Type B pancreatic cell (in vitro differentiated cells): ENCODE measurements around the gene KLHL15. TPM values are rescaled to one million over a fixed set of nuclear protein-coding genes. Genes with fewer than 3 reads are reported as not detected.

ENCODE experiments used
- DNase-seq: peaks from one replicate; pipeline ENCODE4 v3.0.0; 2021; ENCODE audit warnings: mixed read lengths; ENCODE audit not compliant: unreplicated experiment; ENCODE audit errors: extremely low spot score
- H3K27ac Mint-ChIP-seq: 2 replicates; pipeline ENCODE4 v1.8.0; 2021; ENCODE audit warnings: mild to moderate bottlenecking, mixed read lengths
- H3K27me3 Mint-ChIP-seq: 2 replicates; pipeline ENCODE4 v1.8.0; 2021; ENCODE audit warnings: mixed read lengths
- H3K36me3 Mint-ChIP-seq: 2 replicates; pipeline ENCODE4 v1.8.0; 2021; ENCODE audit warnings: mixed read lengths
- H3K4me1 Mint-ChIP-seq: one replicate; pipeline ENCODE4 v1.8.0; 2021; ENCODE audit warnings: mixed read lengths; ENCODE audit not compliant: unreplicated experiment
- H3K4me3 Mint-ChIP-seq: 2 replicates; pipeline ENCODE4 v1.8.0; 2021; ENCODE audit warnings: mild to moderate bottlenecking, mixed read lengths
- H3K9me3 Mint-ChIP-seq: 2 replicates; pipeline ENCODE4 v1.8.0; 2021; ENCODE audit warnings: mixed read lengths
- total RNA-seq: library from RNA; stranded (reverse); gene quantifications from 2 replicates; pipeline ENCODE4 v1.2.1, GENCODE V29; 2021; ENCODE audit warnings: low replicate concordance
- TF ChIP-seq, protein P1 (sequence below): fragments of 200-600 bp; sonication (generic); conservative IDR thresholded peaks from 2 replicates; pipeline ENCODE4 v1.5.0; 2021; ENCODE audit warnings: antibody characterized with exemption, mild to moderate bottlenecking

The KLHL15 gene
- total RNA-seq, 1 donor from 2014 or later = 17.6 TPM

DNA sequence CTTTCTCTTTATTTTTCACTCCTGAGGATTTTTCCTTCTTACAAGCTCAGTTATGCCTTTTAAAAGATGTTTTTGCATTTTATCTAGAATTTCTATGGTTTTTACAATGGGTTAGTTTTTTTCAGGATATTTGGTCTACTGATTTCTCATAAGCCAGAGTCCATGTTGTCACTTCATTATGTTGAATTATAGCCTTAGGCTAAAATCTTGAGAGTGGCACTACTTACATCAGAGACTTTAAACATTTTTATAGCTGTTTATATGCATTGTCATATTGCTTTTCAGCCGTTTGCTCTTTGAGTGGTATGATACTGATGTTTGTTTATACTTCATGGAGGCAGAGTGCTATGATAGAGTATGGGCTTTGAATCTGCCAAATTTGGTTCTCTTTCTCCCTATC lies 82.8 kb downstream of the KLHL15 start:
- Mint-ChIP-seq H3K4me3 (no peak overlapping the region), H3K4me1 (peaks cover 13% of the 10 kb centered on the region), H3K27ac (no peak overlapping the region), H3K36me3 (no peaks in the 10 kb centered on the region), H3K9me3 (no peaks in the 10 kb centered on the region), H3K27me3 (peaks cover 7% of the 10 kb centered on the region)
- no peak for DNase-seq
- TF ChIP-seq, protein P1, sequence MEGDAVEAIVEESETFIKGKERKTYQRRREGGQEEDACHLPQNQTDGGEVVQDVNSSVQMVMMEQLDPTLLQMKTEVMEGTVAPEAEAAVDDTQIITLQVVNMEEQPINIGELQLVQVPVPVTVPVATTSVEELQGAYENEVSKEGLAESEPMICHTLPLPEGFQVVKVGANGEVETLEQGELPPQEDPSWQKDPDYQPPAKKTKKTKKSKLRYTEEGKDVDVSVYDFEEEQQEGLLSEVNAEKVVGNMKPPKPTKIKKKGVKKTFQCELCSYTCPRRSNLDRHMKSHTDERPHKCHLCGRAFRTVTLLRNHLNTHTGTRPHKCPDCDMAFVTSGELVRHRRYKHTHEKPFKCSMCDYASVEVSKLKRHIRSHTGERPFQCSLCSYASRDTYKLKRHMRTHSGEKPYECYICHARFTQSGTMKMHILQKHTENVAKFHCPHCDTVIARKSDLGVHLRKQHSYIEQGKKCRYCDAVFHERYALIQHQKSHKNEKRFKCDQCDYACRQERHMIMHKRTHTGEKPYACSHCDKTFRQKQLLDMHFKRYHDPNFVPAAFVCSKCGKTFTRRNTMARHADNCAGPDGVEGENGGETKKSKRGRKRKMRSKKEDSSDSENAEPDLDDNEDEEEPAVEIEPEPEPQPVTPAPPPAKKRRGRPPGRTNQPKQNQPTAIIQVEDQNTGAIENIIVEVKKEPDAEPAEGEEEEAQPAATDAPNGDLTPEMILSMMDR = no peak

DNA sequence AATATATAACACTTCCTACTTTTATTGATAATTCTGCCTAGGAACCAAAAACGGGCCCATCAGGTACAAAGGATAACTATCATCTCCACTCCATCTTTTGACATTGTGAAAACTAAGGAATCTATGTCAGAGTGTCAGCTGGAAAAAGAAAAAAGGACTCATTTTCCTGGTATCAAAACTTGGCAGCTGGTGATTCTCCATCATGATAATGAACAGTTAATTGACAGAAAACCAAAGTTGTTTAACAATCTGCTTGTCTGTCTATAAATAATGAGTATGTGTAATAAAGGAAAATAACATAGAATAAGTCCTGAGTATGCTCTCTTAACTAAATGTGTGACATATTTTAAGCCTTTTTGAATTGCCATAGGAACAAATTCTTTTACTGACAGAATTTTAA lies 87.8 kb downstream of the KLHL15 start:
- Mint-ChIP-seq H3K9me3 (no peaks in the 10 kb centered on the region), H3K27me3 (peaks cover 14% of the 10 kb centered on the region), H3K4me3 (no peak overlapping the region), H3K36me3 (no peaks in the 10 kb centered on the region), H3K27ac (no peak overlapping the region), H3K4me1 (peaks cover 11% of the 10 kb centered on the region)
- DNase-seq = no peak
- TF ChIP-seq, protein P1 = no peak

DNA sequence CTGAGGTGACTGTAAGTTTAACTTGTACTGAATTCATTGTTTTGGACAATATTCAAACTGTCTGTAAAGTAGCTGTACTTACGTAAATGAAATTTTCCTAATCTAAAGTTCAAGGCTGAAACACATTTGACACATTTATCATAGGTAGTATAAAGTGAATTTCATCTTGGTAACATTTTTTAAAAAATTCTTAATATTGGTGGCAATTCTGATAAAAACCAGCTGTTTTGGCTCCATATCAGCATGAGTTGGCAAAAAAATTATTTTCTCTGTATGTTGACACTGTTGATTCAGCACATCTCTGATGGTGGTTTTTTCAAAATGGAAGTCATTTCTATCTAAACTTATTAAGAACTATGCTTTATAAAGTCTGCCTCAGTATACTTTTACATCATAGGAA lies 88.3 kb downstream of the KLHL15 start:
- Mint-ChIP-seq H3K4me1 (peaks cover 11% of the 10 kb centered on the region), H3K4me3 (no peak overlapping the region), H3K36me3 (no peaks in the 10 kb centered on the region), H3K9me3 (no peaks in the 10 kb centered on the region), H3K27ac (no peak overlapping the region), H3K27me3 (peaks cover 14% of the 10 kb centered on the region)
- no peak for DNase-seq
- TF ChIP-seq, protein P1 = no peak

DNA sequence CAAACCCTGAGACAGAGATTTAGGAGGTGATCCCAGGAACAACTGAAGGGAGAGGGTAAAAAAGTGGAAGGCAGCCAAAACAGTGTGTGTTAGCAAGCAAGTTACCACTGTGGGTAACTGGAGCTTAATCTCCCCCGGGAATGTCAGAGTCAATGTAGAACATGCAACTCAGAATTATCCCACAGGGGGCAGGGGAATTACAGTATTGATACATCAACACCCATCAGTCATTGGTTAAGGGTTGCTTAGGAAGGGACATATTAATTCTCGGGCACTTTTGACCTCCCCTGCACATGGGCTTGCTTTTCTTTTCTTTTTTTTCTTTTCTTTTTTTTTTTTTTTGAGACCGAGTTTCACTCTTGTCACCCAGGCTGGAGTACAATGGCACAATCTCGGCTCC lies 89.9 kb downstream of the KLHL15 start:
- no peak for DNase-seq
- no peaks in the 10 kb centered on the region for H3K9me3 Mint-ChIP-seq
- no peaks in the 10 kb centered on the region for H3K36me3 Mint-ChIP-seq
- no peak overlapping the region for H3K4me3 Mint-ChIP-seq
- H3K27me3 Mint-ChIP-seq = peaks cover 18% of the 10 kb centered on the region
- peaks cover 12% of the 10 kb centered on the region for H3K4me1 Mint-ChIP-seq
- no peak overlapping the region for H3K27ac Mint-ChIP-seq
- TF ChIP-seq, protein P1 = peak; percentile 35

DNA sequence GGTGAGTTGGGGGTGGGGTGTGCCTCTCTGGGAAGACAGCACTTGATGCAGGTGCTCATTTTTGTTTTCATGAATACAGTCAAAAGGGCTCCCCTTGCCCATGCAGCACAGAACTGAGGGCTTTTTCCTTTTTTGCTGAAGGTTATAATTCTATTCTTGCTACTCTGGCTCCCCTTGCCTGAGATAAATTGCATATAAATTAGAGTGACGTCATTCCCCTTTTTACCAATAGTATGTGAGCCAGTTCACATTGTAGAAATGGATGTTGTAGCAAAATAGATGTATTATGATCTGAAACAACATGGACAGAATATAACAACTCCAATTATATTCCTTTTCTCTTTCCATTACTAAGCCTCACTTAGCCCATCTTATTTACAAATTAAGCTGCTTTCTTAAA lies 90.8 kb downstream of the KLHL15 start:
- no peak overlapping the region for H3K4me3 Mint-ChIP-seq

More for the DNA sequence above, 90.8 kb downstream of the KLHL15 start:
- no peak for DNase-seq
- H3K4me1 Mint-ChIP-seq = peaks cover 16% of the 10 kb centered on the region
- H3K27me3 Mint-ChIP-seq = peaks cover 20% of the 10 kb centered on the region
- H3K27ac Mint-ChIP-seq = no peak overlapping the region
- no peaks in the 10 kb centered on the region for H3K36me3 Mint-ChIP-seq
- TF ChIP-seq, protein P1 = no peak
- H3K9me3 Mint-ChIP-seq = no peaks in the 10 kb centered on the region
